MM.1S (cell line): ENCODE measurements around the gene ARMC9.

Experiments used
- DNase-seq: peaks from one replicate; pipeline ENCODE4 v3.0.0-alpha.2; 2015
- H2AFZ ChIP-seq: fragments of 300-600 bp; sonication (generic); 2 replicates; pipeline ENCODE4 v1.6.0; 2016; ENCODE audit warnings: antibody characterized with exemption, low read length
- H3F3A ChIP-seq: fragments of 300-600 bp; sonication (generic); 2 replicates; pipeline ENCODE4 v1.6.1; 2016; ENCODE audit warnings: mild to moderate bottlenecking, antibody characterized with exemption, low read length, moderate library complexity, mixed read lengths; ENCODE audit not compliant: insufficient read depth
- H3K27ac ChIP-seq: fragments of 300-600 bp; sonication (generic); 2 replicates; pipeline ENCODE4 v1.5.1; 2016; ENCODE audit warnings: mild to moderate bottlenecking, low read length
- H3K27me3 ChIP-seq: fragments of 300-600 bp; sonication (generic); replicated peaks from 2 replicates; pipeline ENCODE4 v1.6.0; 2016; ENCODE audit warnings: low read length; ENCODE audit not compliant: insufficient read depth
- H3K36me3 ChIP-seq: fragments of 300-600 bp; sonication (generic); replicated peaks from 2 replicates; pipeline ENCODE4 v1.6.1; 2016; ENCODE audit warnings: mild to moderate bottlenecking, low read length, mixed read lengths; ENCODE audit not compliant: insufficient read depth
- H3K4me1 ChIP-seq: fragments of 300-600 bp; sonication (generic); 2 replicates; pipeline ENCODE4 v1.6.1; 2016; ENCODE audit warnings: low read length, mixed read lengths
- H3K4me2 ChIP-seq: fragments of 300-600 bp; sonication (generic); 2 replicates; pipeline ENCODE4 v1.6.0; 2016; ENCODE audit warnings: low read depth, low read length
- H3K4me3 ChIP-seq: fragments of 300-600 bp; sonication (generic); 2 replicates; pipeline ENCODE4 v1.5.1; 2016; ENCODE audit warnings: low read length, mixed read lengths
- H3K79me2 ChIP-seq: fragments of 300-600 bp; sonication (generic); 2 replicates; pipeline ENCODE4 v1.6.1; 2016; ENCODE audit warnings: mixed run types, low read length, mixed read lengths
- H3K9ac ChIP-seq: fragments of 300-600 bp; sonication (generic); 2 replicates; pipeline ENCODE4 v1.6.1; 2016; ENCODE audit warnings: low read length, mixed read lengths
- H3K9me2 ChIP-seq: fragments of 300-600 bp; sonication (generic); replicated peaks from 2 replicates; pipeline ENCODE4 v1.6.1; 2016; ENCODE audit warnings: mild to moderate bottlenecking, low read length, mixed read lengths; ENCODE audit not compliant: insufficient read depth
- H3K9me3 ChIP-seq: fragments of 300-600 bp; sonication (generic); replicated peaks from 2 replicates; pipeline ENCODE4 v1.6.1; 2016; ENCODE audit warnings: mild to moderate bottlenecking, low read length, mixed read lengths; ENCODE audit not compliant: insufficient read depth
- H4K20me1 ChIP-seq: fragments of 300-600 bp; sonication (generic); 2 replicates; pipeline ENCODE4 v1.6.1; 2016; ENCODE audit warnings: mild to moderate bottlenecking, low read length, moderate library complexity, mixed read lengths; ENCODE audit not compliant: insufficient read depth
- EZH2 ChIP-seq: fragments of 300-600 bp; sonication (generic); optimal IDR thresholded peaks from 2 replicates; pipeline ENCODE3; 2017; ENCODE audit warnings: low read depth, mild to moderate bottlenecking, antibody characterized with exemption, low read length, mixed read lengths
- EZH2phosphoT487 ChIP-seq: fragments of 300-600 bp; sonication (generic); IDR thresholded peaks from 2 replicates; pipeline ENCODE4 v1.6.1; 2018; ENCODE audit warnings: antibody characterized with exemption, low read length
- TF ChIP-seq, protein P1 (sequence below): fragments of 300-600 bp; sonication (generic); IDR thresholded peaks from 2 replicates; pipeline ENCODE4 v1.5.1; 2016; ENCODE audit warnings: antibody characterized with exemption, low read length, mixed read lengths

ARMC9 gene

DNA sequence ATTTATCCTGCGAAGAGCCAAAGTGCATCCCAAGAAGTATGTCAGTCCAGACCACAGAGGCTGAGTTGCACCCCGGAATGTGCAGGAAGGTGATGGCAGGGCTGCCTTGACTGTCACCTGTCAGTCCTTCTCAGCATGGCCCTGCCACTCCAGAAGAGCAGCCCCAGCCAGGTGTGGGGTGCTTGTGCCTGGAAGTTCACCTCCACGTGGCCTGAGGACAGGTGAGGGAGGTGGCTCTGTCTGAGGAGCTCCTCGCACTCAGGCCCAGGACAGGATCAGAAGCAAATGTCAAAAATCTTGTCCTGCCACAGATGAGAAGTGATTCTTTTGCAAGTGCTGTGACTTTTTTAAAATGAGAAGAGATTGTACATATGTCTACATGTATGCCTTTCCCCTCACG lies 165.6 kb downstream of the ARMC9 start:
- DNase-seq: no peak
- Histone ChIP-seq H3K4me2 (no peak overlapping the region), H4K20me1 (no peaks in the 10 kb centered on the region), H2AFZ (no peak overlapping the region), H3K79me2 (no peaks in the 10 kb centered on the region), H3K4me1 (no peaks in the 10 kb centered on the region), H3K27me3 (no peaks in the 10 kb centered on the region), H3K36me3 (no peaks in the 10 kb centered on the region), H3F3A (no peaks in the 10 kb centered on the region), H3K4me3 (no peak overlapping the region), H3K9ac (no peak overlapping the region), H3K9me2 (no peaks in the 10 kb centered on the region), H3K27ac (no peak overlapping the region), H3K9me3 (no peaks in the 10 kb centered on the region)
- TF ChIP-seq, protein P1, sequence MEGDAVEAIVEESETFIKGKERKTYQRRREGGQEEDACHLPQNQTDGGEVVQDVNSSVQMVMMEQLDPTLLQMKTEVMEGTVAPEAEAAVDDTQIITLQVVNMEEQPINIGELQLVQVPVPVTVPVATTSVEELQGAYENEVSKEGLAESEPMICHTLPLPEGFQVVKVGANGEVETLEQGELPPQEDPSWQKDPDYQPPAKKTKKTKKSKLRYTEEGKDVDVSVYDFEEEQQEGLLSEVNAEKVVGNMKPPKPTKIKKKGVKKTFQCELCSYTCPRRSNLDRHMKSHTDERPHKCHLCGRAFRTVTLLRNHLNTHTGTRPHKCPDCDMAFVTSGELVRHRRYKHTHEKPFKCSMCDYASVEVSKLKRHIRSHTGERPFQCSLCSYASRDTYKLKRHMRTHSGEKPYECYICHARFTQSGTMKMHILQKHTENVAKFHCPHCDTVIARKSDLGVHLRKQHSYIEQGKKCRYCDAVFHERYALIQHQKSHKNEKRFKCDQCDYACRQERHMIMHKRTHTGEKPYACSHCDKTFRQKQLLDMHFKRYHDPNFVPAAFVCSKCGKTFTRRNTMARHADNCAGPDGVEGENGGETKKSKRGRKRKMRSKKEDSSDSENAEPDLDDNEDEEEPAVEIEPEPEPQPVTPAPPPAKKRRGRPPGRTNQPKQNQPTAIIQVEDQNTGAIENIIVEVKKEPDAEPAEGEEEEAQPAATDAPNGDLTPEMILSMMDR: no peak

DNA sequence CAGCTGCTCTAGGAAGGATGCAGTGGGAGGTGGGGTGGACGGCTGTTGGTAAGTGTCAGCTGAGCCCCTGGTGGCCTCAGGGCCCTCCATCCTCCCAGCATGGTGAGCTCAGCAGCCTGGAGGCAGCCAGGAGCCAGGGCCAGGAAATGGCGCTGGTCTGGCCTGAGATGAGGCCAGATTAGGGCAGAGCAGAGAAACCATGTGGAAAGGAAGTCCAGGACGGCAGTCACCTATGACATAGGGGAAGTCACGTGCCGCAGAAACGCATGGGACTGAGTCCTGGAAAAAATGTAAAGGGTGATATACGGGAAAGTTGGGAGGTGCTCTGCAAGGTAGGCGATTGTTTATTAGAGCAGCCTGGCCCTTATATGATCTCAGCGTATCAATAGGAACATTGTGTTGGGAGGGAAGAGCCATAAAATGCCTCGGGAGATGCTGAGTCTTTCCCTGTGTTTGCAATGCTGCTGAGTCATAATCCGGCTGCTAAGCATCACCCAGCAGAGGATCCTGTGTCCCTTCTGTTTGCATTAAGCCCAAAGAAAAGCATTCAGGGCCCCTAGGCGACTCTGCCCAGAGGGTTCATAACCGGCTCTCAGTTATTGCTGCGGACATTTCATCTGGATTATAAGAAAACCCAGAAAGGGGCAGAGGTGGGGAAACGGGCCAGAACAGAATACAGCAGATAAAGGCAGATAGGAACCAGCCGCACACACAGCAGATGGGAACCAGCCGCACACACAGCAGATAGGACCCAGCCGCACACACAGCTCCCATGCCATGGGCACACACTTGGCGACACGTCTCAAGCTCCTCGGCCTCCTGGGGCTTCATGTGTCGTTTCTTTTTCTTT lies 166.8 kb downstream of the ARMC9 start:
- no peaks in the 10 kb centered on the region for H3K36me3 ChIP-seq
- no peaks in the 10 kb centered on the region for H4K20me1 ChIP-seq
- H3K9me3 ChIP-seq: no peaks in the 10 kb centered on the region
- TF ChIP-seq EZH2 (no peak), EZH2phosphoT487 (no peak)
- TF ChIP-seq, protein P1: no peak
- H3K4me1 ChIP-seq: no peaks in the 10 kb centered on the region
- H3K4me2 ChIP-seq: no peak overlapping the region
- no peaks in the 10 kb centered on the region for H3K27me3 ChIP-seq
- H3K27ac ChIP-seq: no peak overlapping the region
- no peak for DNase-seq
- no peak overlapping the region for H2AFZ ChIP-seq
- no peaks in the 10 kb centered on the region for H3K9me2 ChIP-seq
- no peaks in the 10 kb centered on the region for H3K79me2 ChIP-seq
- H3F3A ChIP-seq: no peaks in the 10 kb centered on the region
- no peak overlapping the region for H3K4me3 ChIP-seq
- H3K9ac ChIP-seq: no peak overlapping the region

DNA sequence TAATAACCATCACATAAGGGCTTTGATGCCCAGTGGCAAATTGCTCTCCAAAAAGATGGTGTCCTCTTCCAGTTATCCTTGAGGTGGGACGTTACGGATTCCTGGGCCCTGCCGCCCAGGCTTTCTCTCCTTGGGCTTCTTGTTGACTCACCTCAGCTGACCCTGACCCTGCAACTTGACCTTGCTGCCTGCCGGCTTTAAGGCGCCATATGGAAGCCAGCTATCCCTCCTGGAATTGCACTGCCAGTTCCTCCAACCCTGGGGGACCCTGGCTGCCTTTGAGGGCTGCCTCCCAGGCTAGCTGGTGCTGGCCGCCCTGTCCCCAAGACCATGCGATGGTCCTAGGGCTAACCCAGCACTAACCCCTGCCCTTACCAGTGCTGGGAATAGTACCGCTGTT lies 168.7 kb downstream of the ARMC9 start:
- no peaks in the 10 kb centered on the region for H3F3A ChIP-seq
- no peak for TF ChIP-seq EZH2
- TF ChIP-seq, protein P1: no peak
- no peak for TF ChIP-seq EZH2phosphoT487
- no peaks in the 10 kb centered on the region for H3K4me1 ChIP-seq

More for the DNA sequence above, 168.7 kb downstream of the ARMC9 start:
- no peaks in the 10 kb centered on the region for H3K79me2 ChIP-seq
- no peak overlapping the region for H3K9ac ChIP-seq
- no peaks in the 10 kb centered on the region for H3K9me2 ChIP-seq
- no peak overlapping the region for H3K4me2 ChIP-seq
- no peak overlapping the region for H3K27ac ChIP-seq
- no peaks in the 10 kb centered on the region for H4K20me1 ChIP-seq
- no peaks in the 10 kb centered on the region for H3K9me3 ChIP-seq
- H2AFZ ChIP-seq: no peak overlapping the region
- no peak overlapping the region for H3K4me3 ChIP-seq
- no peak for DNase-seq
- H3K27me3 ChIP-seq: no peaks in the 10 kb centered on the region
- no peaks in the 10 kb centered on the region for H3K36me3 ChIP-seq
